ENCODE data around the gene HMCN2.
"Not testable (repeated sequence)": the region's sequence is repeated elsewhere in the genome, so short reads cannot be mapped to it uniquely, and the experiment has no call there.

HMCN2 gene

DNA sequence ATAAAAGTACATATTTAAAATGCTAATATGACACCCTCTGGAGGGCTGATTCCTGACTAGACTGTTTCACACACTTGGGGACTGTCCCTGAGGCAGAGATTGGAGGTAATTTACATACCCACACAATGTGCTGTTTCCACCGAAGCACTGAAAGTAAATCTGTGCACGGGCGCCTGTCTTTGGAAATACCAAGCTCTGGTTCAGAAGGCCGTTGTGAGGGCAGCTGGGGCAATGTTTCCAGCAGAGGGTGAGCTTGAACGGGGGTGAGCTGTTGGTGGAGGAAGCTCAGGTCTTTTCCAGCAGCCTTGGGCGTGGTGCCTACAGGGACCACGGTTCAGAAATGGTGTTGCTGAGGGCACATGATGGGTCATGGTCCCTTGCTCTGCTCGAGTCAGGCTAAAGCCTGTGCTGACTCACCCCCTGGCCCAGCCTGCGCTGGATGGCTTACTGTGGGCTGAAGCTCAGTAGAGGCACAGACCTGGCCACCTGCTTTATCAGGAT is 25.8 kb upstream of the HMCN2 start:
- DNase-seq: no peak

DNA sequence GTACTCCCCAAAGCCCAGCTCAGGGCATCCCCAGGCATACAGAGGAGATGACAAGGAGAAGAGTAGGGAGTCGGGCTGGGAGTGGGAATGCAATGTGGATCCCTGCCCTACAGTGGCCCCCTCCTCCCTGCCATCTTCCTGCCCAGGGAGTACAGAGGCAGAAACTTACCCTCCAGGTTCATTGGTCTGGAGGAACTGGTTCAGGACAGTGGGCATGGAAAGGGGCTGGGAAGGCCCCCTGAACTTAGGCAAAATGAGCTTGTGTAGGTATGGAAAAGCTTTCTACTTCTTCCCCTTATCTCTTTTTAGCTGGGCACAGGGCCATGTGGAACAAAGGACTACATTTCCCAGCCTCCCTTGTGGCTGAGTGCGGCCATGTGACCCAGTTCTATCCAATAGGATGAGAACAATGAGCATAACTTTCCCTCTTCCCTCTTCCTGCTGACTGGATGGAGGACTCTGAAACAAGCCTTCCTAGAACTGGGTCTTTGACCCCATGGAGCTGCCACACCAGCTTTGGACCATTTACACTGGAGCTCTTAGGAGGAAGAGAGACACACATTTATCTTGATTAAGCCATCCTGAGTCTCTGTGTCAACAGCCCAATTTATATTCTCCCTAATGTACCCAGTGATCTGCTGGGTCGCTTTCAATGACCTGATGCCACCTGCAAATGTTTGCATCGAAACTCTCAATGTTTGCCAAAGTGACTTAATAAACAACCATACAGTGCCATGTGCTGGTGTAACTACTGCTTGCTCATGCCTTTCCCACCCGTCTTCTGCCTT is 25.0 kb upstream of the HMCN2 start:
- DNase-seq: peak; percentile 65

DNA sequence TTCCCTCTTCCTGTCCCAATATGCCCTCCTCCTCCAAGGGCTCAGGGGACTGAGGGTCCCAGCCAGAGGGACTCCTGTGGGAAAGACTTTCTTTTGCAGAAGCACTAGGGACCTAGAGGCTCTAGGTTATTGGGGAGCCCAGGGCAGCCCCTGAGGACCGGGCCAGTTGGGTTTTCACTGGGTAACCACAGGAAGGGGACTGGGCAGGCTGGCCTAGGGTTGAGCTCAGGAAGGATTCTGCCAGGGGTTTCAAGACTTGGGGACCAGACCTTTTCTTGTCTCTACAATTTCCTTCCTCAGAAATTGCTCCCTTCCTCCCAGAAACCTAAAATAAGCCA is 24.4 kb upstream of the HMCN2 start:
- no peak for DNase-seq

DNA sequence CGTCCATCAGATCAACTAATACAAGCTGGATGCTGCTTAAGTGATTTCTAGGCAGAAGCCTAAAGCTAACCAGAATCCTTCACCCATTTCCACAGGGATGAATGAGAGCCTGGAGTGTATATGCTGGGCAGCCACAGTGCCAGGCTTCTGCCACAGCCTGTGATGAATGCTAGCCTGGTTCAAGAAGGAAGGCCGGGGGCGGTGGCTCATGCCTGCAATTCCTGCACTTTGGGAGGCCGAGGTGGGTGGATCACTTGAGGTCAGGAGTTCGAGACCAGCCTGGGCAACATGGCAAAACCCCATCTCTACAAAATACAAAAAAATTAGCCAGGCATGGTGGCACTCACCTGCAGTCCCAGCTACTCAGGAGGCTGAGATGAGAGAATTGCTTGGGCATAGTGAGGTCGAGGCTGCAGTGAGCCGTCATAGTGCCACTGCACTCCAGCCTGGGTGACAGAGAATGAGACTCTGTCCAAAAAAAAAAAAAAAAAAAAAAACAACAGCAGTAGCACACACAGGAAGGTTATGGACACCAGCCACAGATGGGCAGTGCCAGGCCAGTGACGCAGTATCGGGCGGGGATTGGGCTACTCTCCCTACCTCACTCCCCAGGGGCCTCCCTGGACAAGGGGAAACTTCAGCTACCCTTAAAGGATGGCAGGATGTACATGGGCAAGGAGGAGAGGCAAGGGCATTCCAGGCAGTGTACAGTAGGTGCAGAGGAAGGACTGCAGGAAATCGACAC is 23.1 kb upstream of the HMCN2 start:
- no peak for DNase-seq

DNA sequence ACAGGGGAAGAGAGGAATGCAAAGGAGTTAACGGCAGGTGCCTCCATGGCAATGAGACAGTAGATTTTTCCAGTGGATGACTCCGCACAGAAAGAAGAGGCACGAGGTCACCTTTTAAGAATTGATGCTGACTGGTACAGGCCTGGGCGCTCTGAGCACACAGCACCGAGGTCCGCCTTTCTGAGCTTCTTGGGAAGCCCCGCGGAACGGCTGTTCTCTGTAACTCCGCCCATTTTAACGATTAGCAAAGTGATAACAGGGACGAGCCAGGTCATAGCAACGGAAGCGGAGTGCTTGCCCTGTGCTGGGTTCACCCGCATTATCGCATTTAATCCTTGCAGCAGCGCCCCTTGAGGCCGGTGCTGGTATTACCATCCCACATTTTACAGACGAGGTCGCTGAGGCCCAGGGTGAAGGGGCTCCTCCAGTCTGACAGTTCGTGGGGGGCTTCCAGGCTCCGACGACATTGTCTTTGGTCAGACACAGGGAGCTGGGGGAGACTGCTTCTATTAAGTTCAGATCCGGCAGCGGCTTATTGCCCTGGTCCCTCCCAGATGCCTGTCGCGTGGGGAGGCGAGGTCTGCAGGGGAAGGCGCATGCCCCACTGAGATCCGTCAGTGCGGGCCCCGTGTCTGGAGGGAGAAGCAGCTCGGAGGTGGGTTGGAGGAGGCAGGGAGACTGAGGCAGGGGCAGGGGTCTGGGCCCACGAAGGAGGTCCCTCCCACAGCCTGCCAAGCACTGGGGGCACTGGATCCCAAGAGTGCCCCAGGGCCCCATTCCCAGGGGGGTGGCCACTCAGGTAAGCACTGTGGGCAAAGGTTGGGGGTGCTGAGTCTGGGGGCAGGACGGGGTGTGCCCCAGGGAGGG is 22.3 kb upstream of the HMCN2 start:
- DNase-seq: peak; percentile 84

DNA sequence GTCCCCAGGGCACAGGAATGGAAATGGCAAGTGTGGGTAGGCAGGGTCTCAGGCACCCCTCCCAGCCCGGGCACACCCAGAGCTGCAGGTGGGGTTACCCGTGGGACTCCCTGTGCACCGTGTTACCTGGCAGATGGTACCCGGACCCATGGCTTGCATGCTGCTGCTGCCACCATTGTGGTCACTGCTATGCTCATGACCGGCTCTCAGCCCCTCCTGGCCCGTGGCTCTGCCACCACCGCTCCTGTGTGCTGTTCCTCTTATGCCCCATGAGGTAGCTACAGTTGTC is 21.7 kb upstream of the HMCN2 start:
- no peak for DNase-seq

DNA sequence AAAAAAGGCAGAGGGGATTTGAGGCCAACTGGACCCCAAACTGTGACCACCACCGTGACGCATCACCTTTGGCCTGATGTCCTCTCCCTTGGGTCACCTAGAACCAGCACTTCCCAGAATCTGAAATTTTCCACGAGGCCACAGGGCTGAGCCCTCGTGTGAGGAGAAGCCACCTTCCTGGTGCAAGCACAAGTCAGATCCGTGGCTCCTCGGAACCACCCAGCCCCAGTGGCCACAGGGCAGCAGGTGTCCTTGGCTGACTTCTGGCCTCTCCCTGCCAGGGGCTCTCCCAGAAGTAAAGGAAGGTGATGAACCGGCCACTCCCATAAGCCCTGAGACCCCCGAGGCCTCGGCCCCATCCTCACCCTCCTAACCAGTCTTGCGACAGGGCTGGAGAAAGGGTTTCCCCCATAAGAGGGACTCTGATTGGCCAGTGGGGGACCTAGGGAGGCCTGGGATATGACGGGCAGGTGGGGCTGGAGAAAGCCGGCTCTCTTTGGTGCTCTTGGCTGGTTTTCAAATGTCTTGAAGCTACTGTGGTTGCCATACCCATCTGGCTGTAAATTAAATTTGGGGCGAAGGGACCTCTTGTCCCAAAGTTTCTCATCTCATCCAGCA is 20.9 kb upstream of the HMCN2 start:
- no peak for DNase-seq

DNA sequence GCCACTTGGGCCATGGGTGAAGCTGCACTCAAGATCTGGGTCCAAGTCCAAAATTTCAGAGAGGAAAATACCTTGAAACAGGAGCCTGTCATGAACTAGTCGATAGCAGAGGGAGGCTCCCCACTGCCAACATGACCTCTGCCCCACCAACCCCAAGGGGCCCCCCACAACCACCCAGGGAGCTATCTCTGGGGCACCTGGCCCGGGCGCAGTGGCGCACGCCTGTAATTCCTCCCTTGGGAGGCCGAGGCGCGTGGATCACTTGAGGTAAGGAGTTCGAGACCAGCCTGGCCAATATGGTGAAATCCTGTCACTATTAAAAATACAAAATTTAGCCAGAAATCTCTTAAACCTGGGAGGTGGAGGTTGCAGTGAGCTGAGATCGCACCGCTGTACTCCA is 20.1 kb upstream of the HMCN2 start:
- DNase-seq: no peak

DNA sequence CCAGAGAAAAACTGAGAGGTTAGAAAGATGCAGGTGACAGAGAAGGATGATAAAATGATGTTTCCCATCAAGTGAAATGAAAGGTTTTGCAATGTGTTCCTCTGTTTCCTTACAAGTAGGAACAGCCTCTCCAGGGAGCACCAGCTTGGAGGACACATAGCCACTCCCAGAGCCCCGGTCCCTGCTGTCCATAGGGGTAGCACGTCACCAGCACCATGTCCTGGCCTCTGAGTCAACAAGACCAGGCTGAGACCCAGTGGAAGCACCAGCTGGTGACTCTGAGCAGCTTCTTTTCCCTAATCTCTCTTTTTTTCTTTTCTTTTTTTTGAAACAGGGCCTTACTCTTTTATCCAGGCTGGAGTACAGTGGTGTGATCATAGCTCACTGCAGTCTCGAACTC is 19.4 kb upstream of the HMCN2 start:
- no peak for DNase-seq

DNA sequence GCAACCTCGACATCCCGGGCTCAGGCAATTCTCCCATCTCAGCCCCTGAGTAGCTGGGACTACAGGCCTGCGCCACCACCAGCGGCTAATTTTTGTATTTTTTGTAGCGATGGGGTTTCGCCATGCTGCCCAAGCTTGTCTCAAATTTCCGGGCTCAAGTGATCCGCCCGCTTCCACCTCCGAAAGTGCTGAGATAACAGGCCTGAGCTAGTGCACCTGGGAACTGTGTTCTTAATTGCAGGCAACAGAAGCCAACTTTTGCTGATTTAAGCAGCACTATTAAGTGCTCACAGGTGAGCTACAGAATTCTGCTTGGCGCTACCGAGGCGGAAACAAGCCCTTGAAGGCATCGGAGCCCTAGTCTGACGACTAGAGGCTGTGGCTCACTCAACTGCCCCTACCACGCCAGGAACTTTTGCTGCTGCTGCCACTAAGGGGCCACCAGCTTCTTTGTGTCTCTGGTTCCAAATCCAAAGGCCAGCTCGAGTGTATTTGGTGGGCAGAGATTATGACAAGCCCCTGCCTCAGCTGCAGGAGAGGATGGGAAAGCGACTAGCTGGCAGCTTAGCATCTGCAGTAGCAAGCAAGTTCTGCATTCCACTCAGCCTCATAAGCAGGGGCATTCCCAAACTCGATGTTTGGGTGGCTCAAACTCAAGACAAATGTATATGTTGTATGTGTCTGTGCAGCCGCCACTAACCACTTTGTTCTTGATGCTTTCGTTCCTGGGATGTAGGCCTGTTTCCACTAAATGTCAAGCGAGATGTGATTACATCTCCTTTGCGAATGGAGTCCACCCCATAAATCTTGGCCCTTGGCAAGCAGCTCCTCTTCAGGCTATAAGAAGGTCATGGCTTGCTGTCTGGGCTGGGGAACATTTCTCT is 10.6 kb upstream of the HMCN2 start:
- DNase-seq: no peak

DNA sequence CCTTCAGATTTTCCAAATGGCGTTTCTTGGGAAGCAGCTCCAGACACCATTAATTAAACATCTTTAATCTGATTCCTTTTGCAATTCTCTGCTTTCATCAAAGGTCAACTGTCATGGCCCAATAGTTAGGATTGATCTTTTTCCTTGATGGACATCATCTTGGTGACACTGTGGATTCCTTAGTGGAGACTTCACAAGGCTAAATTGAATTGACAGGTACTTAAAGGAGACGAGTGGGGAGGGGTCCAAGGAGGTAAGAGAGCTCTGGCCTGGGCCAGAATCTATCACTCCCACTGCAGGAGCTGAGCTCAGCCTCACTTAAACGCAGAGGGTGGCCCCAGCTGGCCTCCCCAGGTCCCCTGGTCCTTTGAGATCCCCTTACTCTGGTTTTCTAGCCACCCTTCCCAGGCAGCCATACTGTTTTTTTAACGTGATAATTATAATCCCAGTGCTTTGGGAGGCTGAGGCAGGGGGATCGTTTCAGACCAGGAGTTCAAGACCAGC is 9.9 kb upstream of the HMCN2 start:
- no peak for DNase-seq

DNA sequence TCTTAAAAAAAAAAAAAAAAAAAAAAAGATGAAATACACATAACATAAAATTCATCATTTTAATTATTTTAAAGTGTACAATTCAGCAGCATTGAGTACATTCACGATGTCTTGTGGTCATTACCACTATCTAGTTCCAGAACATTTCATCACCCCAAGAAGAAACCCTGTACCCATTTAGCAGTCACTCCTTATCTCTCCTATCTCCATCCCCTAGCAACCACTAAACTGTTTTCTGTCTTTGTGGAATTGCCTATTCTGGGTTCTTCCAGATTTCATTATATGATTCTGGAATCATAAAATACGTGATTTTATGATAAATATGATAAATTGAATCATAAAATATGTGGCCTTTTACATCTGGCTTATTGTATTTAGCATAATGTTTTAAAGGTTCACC is 8.9 kb upstream of the HMCN2 start:
- DNase-seq: no peak

DNA sequence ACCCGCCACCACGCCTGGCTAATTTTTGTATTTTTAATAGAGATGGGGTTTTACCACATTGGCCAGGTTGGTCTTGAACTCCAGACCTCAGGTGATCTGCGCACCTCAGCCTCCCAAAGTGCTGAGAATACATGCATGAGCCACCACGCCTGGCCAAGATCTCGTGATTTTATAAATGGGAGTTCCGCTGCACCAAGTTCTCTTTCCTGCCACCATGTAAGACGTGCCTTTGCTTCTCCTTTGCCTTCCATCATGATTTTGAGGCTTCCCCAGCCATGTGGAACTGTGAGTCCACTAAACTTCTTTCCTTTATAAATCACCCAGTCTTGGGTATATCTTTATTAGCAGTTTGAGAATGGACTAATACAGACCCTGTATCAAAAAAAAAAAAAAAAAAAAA is 7.4 kb upstream of the HMCN2 start:
- DNase-seq: not testable (repeated sequence)

DNA sequence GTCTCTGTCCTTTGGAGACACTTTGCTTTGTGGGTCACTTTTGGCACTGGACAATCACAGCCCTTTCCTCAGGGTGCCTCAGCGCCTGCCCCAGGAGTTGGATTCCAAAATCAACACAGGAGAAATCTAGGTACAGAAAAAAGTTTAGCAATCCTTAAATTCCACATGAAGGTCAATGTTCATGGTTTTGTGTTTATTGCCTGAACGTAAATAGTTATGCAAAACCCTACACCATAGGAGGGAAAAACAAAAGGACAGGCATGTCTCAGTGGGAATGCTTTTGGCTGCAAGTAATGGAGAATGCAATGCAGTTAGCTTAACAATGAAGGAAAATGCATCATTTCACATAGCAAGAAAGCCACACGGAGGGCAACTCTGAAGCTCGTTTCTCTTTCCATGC is 6.5 kb upstream of the HMCN2 start:
- no peak for DNase-seq

DNA sequence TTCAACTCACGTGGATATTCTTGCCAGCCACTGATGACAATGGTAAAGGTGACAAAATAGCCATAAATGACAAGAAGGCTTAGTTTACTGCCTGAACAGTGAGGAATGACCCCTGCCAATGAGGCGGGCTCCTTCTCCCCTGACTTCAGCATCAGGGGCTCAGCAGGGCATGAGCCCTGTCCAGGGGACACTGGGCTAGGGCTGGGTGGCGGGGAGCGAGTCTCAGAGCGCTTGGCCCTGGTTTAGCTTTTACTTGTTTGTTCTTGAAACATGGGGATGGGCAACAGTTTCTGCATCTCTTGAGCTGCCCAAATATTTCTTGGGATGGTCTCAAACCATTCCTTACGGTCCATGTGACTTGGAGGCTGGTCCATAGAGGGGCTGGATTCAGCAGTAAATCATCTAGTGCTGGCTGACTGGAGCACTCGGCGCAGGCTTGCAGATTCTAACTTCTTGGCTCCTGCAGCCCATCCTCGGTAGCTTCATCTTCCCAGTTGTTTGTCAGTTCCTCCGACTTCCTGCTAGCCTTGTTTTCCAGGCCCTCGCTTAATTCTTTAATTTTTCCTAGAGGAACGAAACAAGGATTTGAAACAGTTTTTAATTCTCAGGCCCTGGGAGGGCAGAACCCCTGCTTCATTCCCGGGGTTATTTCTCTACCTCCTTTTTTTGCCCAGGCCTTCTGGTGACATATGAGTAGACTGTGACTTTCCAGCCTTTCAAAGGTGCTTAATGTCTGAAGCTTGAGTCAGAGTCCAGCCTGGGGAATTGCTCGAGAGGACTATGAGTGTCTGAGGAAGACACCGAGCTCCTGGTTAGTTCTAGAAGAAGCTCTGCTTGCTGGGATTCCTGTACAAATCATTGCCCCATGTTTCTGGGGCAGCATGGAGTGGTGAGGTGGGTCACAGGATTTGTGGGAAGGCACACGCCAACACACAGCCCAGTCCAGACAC is 4.5 kb upstream of the HMCN2 start:
- no peak for DNase-seq

DNA sequence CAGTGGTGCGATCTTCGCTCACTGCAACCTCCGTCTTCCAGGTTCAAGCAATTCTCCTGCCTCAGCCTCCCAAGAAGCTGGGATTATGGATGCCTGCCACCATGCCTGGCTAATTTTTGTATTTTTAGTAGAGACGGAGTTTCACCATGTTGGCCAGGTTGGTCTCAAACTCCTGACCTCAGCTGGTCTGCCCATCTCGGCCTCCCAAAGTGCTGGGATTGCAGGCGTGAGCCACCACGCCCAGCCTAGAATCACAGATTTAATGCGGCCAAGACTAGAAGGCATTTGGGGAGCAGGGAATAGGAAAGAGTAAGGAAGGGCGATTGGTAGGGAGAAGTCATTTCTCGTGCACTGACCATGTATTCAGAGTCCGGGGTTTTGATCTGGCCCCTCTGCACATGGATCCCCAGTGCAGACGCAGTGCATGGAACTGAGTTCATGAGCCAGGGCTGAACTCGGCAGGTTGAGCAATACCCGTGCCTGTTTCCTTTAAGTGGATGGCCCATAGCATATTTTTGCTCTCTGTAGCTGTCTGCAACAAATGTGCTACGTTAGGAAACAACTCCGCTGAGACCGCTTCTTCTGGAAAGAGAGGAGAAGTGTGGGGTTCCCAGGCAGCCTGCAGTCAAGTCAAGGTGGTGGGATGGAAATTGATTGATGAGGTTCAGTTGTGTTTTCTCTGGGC is 3.4 kb upstream of the HMCN2 start:
- no peak for DNase-seq

DNA sequence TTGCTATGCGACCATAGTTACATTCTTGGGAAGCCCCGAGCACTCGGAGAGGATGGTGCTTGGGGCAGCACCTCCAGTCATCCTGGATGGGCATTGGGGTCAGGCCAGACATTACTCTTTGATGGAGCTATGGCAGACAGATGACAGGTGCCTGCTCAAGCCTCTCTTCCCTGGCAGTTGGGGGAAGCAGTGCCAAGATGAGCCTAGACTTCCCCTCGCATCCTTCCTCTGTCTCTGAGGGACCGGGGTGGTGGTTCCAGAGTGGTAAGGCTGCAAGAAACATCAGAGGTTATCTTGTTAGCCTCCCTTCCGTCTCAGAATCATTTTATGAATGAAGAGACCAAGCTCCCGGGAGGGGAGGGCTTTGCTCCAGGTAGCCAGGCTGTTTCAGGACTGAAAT is 2.8 kb upstream of the HMCN2 start:
- DNase-seq: no peak

DNA sequence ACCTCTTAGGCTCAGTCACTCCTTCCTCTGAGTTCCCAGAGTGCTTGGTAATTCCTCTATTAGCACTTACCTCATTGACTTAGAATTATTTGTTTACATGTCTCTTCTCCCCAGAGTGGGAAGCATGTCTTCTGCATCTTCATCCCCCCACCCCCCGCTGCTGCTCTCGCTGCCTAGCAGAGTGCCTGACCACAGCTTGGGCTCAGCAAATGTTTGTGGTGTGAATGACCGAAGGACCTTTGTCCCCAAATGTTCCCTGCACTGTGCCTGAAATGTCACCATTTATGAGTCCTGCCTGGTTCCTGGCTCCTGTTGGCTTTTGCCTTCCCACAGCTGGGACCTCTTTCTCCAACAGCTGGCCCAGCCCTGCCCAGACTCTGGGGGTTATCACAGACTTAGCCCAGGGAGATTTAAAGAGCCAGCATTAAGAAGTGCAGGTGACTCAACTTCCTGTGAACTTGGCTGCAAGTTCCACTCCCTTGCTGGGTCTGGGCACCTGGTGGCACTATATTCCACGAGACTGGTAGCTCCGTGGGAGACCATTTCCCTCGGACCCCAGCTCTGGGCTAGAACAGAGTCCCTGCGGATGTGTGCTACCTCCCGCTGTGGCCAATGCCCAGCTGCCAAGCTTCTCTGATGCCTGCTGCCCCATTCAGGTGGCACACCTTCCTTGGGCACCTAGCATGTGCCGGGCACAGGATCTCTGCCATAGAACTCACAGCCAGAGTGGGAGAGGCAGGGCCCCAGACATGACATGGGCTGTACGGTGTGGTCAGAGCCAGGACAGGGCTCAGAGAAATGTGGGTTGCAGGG is 1.8 kb upstream of the HMCN2 start:
- DNase-seq: no peak

Measured in CD4-positive, alpha-beta T cell treated with Interleukin-12 subunit alpha and Interleukin-12 subunit beta, for 1 hour (primary cell).